HG02759 (cell line): ENCODE data around the gene TRPV4.
A peak's percentile ranks its signal among the peaks of the same experiment; 100 is the strongest.
"Not testable (repeated sequence)": the region's sequence is repeated elsewhere in the genome, so short reads cannot be mapped to it uniquely, and the experiment has no call there.

ENCODE experiments used
- ATAC-seq: cut with Tn5 transposase; IDR thresholded peaks from one replicate; pipeline ENCODE4 v1.9.1; 2021; ENCODE audit warnings: mild to moderate bottlenecking, moderate library complexity; ENCODE audit not compliant: unreplicated experiment

TRPV4 gene

GRCh38 chr12:109833307-109834189, at the start of gene TRPV4:
TRPV4 (minus strand) TSS chr12:109833398; CDS start chr12:109814796, 18,602 bp downstream.
- ATAC-seq: no peak

- ATAC-seq: no peak
Measured at GRCh38 chr12:109881752-109882151, 48.6 kb upstream of the TRPV4 start.

DNA sequence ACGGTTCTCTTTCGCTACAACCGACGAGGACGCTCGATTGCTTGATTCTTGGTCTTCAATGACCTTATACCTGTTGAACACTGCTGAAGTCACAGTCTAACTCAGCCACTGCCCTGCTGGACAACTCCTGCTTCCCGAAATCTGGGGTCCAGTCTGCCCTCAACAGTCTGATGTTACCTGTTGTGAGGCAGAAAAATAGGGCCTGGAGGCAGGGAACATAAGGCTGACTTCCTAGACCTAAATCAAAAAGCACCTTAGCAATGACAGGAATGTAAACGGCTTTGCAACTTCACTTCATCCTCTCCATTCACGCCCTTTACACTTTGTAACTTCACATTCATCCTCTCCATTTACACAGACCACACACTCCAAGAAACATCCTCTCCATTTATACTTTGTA, 47.7 kb upstream of the TRPV4 start:
- ATAC-seq: no peak

GRCh38 chr12:109880043-109880931, 47.1 kb upstream of the TRPV4 start, which contains the start of gene GLTP:
GLTP (minus strand) TSS chr12:109880541; CDS start chr12:109880374, 167 bp downstream.
- ATAC-seq: peak; percentile 95

DNA sequence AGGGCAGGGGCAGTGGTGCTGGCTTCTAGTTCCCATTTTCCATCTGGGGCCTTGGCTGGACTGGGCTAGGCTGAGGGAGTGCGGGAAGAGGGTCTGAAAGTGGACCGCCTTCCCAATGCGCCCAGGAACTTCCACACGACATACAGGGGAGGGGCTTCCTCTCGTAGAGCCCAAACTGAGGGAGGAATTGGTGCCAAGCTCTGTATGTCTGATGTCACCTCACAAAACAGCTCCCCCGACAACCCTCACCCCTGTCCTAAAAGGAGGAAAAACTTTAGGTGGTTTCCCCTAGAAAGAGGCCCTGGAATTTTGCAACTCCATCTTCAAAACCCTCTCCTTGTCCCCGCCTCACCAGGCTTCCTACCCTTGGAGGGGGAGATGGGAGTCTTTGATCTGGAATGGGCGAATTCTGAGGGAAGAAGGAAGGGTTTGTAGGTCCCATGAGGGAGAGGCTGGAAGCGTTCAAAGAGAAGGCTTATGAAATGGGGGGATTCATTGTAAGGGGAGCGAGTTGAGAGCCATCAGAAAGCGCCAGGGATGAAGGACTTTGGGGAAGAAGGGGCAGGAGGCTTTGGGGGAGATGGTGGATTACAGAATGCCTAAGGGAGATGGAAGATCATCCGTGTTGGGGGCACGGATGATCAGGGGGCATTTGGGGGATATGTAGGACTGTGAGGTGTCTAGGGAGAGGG, 46.3 kb upstream of the TRPV4 start:
- ATAC-seq: no peak

GRCh38 chr12:109878749-109879148, 45.6 kb upstream of the TRPV4 start:
- ATAC-seq: no peak

DNA sequence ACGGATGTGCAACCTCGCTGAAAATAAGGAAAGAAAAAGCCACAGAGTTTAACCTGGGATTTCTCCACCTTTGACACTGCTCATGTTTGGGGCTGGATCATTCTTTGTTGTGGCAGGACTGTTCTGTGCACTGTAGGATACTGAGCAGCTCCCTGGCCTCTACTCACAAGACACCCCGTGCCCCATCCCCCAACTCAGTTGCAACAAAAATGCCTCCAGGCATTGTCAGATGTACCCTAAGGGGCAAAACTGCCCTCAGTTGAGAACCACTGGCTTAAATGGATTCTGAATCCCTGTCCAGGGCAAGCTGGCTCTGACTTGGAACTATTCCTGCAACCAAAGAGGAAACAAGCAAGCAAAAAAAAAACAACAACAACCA, 45.0 kb upstream of the TRPV4 start:
- ATAC-seq: no peak

- ATAC-seq: no peak
Measured at GRCh38 chr12:109877504-109878246, 44.5 kb upstream of the TRPV4 start.

- ATAC-seq: no peak
Measured at GRCh38 chr12:109876406-109876805, 43.2 kb upstream of the TRPV4 start.

DNA sequence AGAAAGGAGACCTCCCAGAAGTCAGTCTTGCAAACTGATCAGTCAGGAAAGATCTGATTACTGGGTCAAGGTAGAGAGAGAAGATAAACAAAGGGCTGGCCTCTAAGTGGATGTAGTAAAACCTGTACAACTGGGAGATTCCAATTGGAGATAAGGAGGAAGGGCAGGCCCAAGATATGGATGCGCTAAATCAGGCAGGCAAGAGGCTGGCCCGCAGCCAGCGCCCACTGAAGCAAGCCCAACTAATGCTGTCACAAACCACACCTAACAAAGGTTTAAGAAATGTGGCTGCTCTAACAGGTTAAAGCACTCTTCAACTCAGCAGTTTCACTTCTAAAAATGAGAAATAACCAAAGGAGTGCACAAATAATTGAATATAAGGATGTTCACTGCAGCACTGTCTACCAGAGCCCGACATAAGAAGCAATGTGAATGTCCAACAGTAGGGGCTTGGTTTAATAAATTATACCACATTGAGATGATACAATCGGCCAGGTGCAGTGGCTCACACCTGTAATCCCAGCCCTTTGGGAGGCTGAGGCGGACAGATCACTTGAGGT, 42.5 kb upstream of the TRPV4 start:
- no peak for ATAC-seq

DNA sequence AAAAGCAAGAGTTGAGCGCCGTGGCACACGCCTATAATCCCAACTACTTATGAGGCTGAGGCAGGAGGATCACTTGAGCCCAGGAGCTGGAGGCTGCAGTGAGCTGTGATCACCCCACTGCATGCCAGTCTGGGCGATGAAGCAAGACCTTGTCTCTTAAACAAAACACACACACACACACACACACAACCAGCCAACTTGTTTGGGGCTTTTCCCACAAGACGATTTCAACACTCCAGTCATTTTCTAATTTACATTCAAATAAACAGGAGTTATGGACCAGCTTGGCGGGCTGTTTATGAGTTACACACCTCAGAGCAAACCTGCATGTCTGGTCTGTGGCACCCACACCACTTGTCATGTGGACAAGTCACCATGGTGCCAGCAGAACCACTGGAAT, 40.5 kb upstream of the TRPV4 start:
- no peak for ATAC-seq

- ATAC-seq: no peak
Measured at GRCh38 chr12:109871668-109872314, 38.6 kb upstream of the TRPV4 start.

DNA sequence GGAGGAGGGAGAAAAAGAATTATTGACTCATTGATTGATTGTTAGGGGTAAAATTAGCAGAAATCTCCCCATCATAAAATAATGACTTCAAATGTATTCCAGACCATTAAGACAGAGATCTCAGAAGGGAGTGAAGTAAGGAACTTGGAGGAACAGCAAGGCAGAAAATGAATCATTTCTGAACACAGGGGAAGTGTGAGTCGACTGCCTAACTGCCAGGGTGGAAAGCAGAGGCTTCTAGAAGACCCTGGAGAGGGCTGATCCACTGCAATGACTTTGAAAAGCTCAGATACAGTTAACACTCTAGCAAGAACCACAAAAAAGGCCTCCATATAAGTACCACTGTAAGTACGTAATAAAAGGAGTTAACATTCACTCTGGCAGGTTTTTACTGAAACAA, 37.5 kb upstream of the TRPV4 start:
- no peak for ATAC-seq

DNA sequence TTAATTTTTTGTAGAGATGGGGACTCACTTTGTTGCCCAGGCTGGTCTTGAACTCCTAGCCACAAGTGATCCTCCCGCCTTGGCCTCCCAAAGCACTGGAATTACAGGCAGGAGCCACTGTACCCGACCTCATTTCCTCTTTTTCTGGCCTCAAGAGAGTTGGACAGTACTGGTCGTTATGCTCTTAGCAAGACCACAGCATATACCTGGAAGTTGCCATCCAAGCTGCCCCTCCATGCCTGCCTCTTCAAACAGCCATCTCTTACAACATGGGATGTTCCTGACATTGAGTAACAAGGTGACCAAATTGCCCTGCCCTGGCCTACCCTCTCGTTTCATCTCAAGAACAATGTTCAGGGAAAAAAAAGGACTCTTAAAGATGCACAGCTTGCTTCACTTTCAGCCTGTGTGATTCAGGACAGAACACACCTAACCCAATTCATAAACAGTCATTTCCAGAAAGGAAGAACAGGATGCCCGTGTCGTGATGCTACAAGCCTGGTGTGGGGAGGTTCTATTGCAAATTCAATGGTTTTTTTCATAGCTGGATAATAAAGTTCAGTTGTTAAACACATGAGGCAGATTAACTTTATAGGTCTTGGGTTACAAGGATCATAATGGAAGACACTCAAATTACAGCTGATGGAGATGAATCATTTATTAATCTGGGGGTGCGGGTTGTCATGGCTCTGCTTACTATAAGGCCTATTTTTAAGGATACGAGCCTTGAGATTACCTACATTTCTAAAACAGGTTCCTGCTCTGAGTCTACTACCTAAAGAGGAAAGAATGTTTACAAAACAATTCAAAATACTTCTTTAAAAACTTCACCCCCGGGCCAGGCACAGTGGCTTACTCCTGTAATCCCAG, 35.2 kb upstream of the TRPV4 start:
- ATAC-seq: no peak

- no peak for ATAC-seq
Measured at GRCh38 chr12:109864916-109865315, 31.7 kb upstream of the TRPV4 start.

- no peak for ATAC-seq
Measured at GRCh38 chr12:109863847-109864712, 30.9 kb upstream of the TRPV4 start.

- ATAC-seq: not testable (repeated sequence)
Measured at GRCh38 chr12:109862491-109862890, 29.3 kb upstream of the TRPV4 start.
